Loucy (cell line): ENCODE data around the gene PPID.
"Not testable (repeated sequence)": the region's sequence is repeated elsewhere in the genome, so short reads cannot be mapped to it uniquely, and the experiment has no call there.

Experiments
- H2AFZ ChIP-seq: fragments of 200-600 bp; sonication (generic); 2 replicates; pipeline ENCODE4 v1.6.0; 2016; ENCODE audit warnings: antibody characterized with exemption, mild to moderate bottlenecking, low read length, moderate library complexity
- H3F3A ChIP-seq: fragments of 200-600 bp; 2 replicates; pipeline ENCODE4 v1.6.0; 2016; ENCODE audit warnings: antibody characterized with exemption, low read depth, mild to moderate bottlenecking
- H3K27me3 ChIP-seq: fragments of 200-600 bp; sonication (generic); 2 replicates; pipeline ENCODE4 v1.6.1; 2014; ENCODE audit warnings: low read length, mild to moderate bottlenecking; ENCODE audit not compliant: insufficient read depth, poor library complexity, severe bottlenecking
- H3K36me3 ChIP-seq: fragments of 200-600 bp; sonication (generic); 2 replicates; pipeline ENCODE4 v1.6.1; 2016; ENCODE audit warnings: low read length; ENCODE audit not compliant: insufficient read depth
- H3K4me1 ChIP-seq: fragments of 200-600 bp; sonication (generic); 2 replicates; pipeline ENCODE4 v1.5.1; 2014; ENCODE audit warnings: low read length, mild to moderate bottlenecking; ENCODE audit not compliant: insufficient read depth, poor library complexity, severe bottlenecking
- H3K4me2 ChIP-seq: fragments of 200-600 bp; sonication (generic); 2 replicates; pipeline ENCODE4 v1.6.0; 2014; ENCODE audit warnings: antibody characterized with exemption, low read length, low read depth, mild to moderate bottlenecking; ENCODE audit not compliant: poor library complexity, severe bottlenecking
- H3K4me3 ChIP-seq: fragments of 200-600 bp; sonication (generic); 2 replicates; pipeline ENCODE4 v1.5.1; 2014; ENCODE audit warnings: low read length, mild to moderate bottlenecking, mixed read lengths; ENCODE audit not compliant: poor library complexity, severe bottlenecking
- H3K79me2 ChIP-seq: fragments of 200-600 bp; sonication (generic); 2 replicates; pipeline ENCODE4 v1.6.1; 2014; ENCODE audit warnings: low read length; ENCODE audit not compliant: insufficient read depth
- H3K9ac ChIP-seq: fragments of 200-600 bp; sonication (generic); 2 replicates; pipeline ENCODE4 v1.6.0; 2014; ENCODE audit warnings: mild to moderate bottlenecking, low read depth, low read length, moderate library complexity; ENCODE audit not compliant: poor library complexity, severe bottlenecking
- H3K9me2 ChIP-seq: fragments of 200-600 bp; sonication (generic); replicated peaks from 2 replicates; pipeline ENCODE4 v1.6.1; 2016; ENCODE audit warnings: low read depth, low read length, mixed read lengths
- H3K9me3 ChIP-seq: fragments of 200-600 bp; sonication (generic); 2 replicates; pipeline ENCODE4 v1.6.1; 2014; ENCODE audit warnings: mild to moderate bottlenecking, antibody characterized with exemption, low read length, low read depth; ENCODE audit not compliant: insufficient read depth
- H4K20me1 ChIP-seq: fragments of 200-600 bp; sonication (generic); 2 replicates; pipeline ENCODE4 v1.6.0; 2014; ENCODE audit warnings: antibody characterized with exemption, low read length, mild to moderate bottlenecking; ENCODE audit not compliant: insufficient read depth, poor library complexity, severe bottlenecking
- EZH2phosphoT487 ChIP-seq: fragments of 200-600 bp; IDR thresholded peaks from 2 replicates; pipeline ENCODE4 v1.6.1; 2018; ENCODE audit warnings: antibody characterized with exemption, mild to moderate bottlenecking, moderate library complexity, borderline replicate concordance
- TF ChIP-seq, protein P1 (sequence below): fragments of 200-600 bp; sonication (generic); conservative IDR thresholded peaks from 2 replicates; pipeline ENCODE4 v1.5.1; 2014; ENCODE audit warnings: mild to moderate bottlenecking, antibody characterized with exemption, low read length

Gene PPID

DNA sequence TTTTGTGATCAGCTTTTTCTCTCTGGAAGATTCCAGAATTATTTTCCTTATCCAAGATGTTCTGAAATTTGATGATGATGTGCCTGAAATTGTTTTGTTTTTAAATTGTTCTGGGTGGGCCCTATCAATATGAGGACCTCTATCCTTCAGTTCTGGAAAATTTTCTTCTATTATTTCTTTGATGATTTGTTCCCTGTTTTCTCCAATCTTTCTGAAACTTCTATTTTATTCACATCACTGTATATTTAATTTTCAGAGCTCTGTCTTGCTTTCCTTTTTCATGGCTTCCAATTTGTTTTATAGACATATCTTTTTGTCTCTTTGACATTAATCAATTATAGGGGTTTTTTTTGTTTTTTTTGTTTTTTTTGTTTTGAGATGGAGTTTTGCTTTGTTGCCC lies 33.4 kb upstream of the PPID start:
- Histone ChIP-seq H3K4me2 (no peak overlapping the region), H3K36me3 (no peaks in the 10 kb centered on the region), H2AFZ (no peak overlapping the region), H3K4me1 (no peaks in the 10 kb centered on the region), H3K79me2 (no peaks in the 10 kb centered on the region), H3K27me3 (no peaks in the 10 kb centered on the region), H3K9ac (no peak overlapping the region), H3K9me2 (no peaks in the 10 kb centered on the region), H4K20me1 (no peaks in the 10 kb centered on the region), H3F3A (no peaks in the 10 kb centered on the region), H3K9me3 (no peaks in the 10 kb centered on the region), H3K4me3 (no peak overlapping the region)
- TF ChIP-seq, protein P1, sequence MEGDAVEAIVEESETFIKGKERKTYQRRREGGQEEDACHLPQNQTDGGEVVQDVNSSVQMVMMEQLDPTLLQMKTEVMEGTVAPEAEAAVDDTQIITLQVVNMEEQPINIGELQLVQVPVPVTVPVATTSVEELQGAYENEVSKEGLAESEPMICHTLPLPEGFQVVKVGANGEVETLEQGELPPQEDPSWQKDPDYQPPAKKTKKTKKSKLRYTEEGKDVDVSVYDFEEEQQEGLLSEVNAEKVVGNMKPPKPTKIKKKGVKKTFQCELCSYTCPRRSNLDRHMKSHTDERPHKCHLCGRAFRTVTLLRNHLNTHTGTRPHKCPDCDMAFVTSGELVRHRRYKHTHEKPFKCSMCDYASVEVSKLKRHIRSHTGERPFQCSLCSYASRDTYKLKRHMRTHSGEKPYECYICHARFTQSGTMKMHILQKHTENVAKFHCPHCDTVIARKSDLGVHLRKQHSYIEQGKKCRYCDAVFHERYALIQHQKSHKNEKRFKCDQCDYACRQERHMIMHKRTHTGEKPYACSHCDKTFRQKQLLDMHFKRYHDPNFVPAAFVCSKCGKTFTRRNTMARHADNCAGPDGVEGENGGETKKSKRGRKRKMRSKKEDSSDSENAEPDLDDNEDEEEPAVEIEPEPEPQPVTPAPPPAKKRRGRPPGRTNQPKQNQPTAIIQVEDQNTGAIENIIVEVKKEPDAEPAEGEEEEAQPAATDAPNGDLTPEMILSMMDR, result no peak
- TF ChIP-seq EZH2phosphoT487, result no peak

DNA sequence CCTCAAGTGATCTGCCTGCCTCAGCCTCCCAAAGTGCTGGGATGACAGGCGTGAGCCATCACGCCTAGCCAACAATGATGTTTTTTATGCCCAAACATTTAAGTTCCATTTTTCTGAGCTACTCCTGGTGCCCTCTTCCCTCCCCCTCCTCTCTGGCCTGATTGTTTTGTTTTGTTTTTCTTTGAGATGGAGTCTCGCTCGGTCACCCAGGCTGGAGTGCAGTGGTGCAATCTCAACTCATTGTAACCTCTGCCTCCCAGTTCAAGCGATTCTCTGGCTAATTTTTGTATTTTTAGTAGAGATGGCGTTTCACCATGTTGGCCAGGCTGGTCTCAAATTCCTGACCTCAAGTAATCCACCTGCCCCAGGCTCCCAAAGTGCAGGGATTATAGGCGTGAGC lies 32.6 kb upstream of the PPID start:
- H3K27me3 ChIP-seq, H3F3A ChIP-seq, H3K79me2 ChIP-seq, H3K9me2 ChIP-seq, H3K9me3 ChIP-seq, H2AFZ ChIP-seq, H3K4me3 ChIP-seq, H3K4me1 ChIP-seq, H3K9ac ChIP-seq, H3K36me3 ChIP-seq, H4K20me1 ChIP-seq, H3K4me2 ChIP-seq: not testable (repeated sequence)

DNA sequence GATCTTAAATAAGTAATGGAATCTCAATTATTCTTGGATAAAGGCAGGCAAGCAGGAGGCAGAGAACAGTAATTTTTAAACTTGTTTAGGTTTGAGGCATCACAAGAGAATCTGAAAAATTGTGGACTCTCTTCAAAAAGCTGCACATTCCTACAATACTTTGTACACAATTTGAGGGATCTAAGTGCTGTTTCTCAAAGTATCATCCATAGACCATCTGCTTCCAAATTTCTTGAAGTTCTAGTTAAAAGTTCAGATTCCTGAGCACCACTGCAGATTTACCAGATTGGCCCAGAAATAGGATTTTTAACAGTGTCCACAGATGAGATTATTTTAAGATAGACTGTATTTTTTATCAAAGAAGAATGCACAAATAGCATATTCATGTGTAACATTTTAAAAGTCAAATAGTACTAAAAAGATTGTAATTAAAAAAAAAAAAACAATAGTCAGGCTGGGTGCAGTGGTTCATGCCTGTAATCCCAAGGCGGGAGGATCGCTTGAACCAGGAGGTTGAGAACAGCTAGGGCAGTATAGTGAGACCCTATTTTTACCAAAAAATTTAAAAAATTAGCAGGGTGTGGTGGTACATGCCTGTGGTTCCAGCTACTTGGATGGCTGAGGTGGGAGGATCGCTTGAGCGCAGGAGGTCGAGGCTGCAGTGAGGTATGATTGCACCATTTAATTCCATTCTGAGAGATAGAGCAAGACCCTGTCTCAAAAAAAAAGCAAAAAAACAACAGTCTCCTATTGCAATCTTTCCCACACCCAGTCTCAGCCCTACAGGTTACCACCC lies 31.4 kb upstream of the PPID start:
- Histone ChIP-seq H3K4me3 (no peak overlapping the region), H3K36me3 (no peaks in the 10 kb centered on the region)

More for the DNA sequence above, 31.4 kb upstream of the PPID start:
- H3K9ac ChIP-seq, result no peak overlapping the region
- H3F3A ChIP-seq, result no peaks in the 10 kb centered on the region
- no peaks in the 10 kb centered on the region for H3K9me2 ChIP-seq
- TF ChIP-seq, protein P1, result no peak
- TF ChIP-seq EZH2phosphoT487, result no peak
- H4K20me1 ChIP-seq, result no peaks in the 10 kb centered on the region
- no peaks in the 10 kb centered on the region for H3K27me3 ChIP-seq
- H3K4me2 ChIP-seq, result no peak overlapping the region
- H2AFZ ChIP-seq, result peak overlapping the region; percentile 23; the same call in 1 of the 2 replicates
- H3K79me2 ChIP-seq, result no peaks in the 10 kb centered on the region
- no peaks in the 10 kb centered on the region for H3K4me1 ChIP-seq
- no peaks in the 10 kb centered on the region for H3K9me3 ChIP-seq
